AG04449 (cell line): Measurements from ENCODE around the gene AIP.
A peak's percentile ranks its signal among the peaks of the same experiment; 100 is the strongest.

Source experiments
- CTCF ChIA-PET: fragments of 350-600 bp; formaldehyde crosslinking; extraction: SDS; loops from one replicate; lab custom pipeline; 2021; ENCODE audit warnings: antibody characterized with exemption; lab: Yijun Ruan, JAX
- POLR2A ChIA-PET: fragments of 400-600, 350-600 bp; formaldehyde crosslinking; extraction: SDS; loops from one replicate; lab custom pipeline; 2020; ENCODE audit warnings: antibody characterized with exemption, inconsistent platforms; lab: Yijun Ruan, JAX
- DNase-seq: peaks from one replicate; pipeline ENCODE4 v3.0.0-alpha.2; 2010; ENCODE audit warnings: low read depth, low spot score
- H3K4me3 ChIP-seq: 2 replicates; pipeline ENCODE4 v1.5.1; 2011; ENCODE audit warnings: low read depth, mild to moderate bottlenecking, control low read depth, low read length
- TF ChIP-seq, protein P1 (sequence below): IDR thresholded peaks from one replicate; pipeline ENCODE4 v1.5.1; 2011; ENCODE audit warnings: mild to moderate bottlenecking, moderate library complexity, low read length, control low read depth, inconsistent platforms; ENCODE audit not compliant: insufficient read depth; ENCODE audit errors: missing control alignments

The AIP gene

DNA sequence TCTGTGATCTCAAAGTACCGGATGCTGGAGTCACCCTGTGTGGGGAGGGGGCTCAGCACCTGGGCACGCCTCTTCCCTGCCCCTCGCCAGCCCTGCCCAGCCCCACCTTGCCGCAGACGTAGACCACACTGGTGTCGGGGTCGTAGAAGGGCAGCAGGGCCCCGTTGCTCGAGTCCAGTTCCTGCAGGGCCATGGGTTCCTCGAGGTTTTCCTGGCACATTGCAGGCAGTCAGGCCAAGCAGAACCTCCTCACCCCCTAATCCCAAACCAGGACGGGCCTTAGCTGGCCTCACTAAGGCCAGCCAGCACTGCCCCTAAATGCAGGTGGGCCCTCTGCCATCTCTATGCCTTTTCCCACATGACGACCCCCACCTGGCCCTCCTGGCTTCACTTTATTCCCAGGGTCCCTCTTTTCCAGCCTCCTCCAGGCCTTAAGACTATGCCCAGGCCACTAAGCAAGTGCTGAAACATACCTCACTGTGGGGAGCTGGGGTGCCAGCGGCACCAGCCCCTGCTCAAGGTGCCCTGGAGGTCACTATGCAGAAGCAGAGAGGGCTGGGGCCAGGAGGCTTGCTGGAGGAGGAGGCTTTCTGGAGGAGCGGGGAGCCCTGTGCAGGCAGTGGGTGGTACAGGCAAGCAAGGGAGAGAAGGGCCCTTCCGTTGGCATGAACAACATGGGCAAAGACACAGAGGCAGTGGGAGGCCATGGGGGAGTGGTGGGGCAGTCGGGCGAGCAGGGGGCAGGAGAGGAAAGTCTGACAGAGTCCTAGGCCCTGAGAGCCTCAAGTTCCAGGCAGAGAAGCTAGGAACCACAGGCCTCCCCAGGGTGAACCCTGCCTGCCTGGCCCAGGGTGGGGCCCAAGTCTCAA lies 42.4 kb upstream of the AIP start:
- no peak overlapping the region for H3K4me3 ChIP-seq
- ChIA-PET POLR2A (no interaction called here), CTCF (no interaction called here)
- DNase-seq: no peak
- TF ChIP-seq, protein P1, sequence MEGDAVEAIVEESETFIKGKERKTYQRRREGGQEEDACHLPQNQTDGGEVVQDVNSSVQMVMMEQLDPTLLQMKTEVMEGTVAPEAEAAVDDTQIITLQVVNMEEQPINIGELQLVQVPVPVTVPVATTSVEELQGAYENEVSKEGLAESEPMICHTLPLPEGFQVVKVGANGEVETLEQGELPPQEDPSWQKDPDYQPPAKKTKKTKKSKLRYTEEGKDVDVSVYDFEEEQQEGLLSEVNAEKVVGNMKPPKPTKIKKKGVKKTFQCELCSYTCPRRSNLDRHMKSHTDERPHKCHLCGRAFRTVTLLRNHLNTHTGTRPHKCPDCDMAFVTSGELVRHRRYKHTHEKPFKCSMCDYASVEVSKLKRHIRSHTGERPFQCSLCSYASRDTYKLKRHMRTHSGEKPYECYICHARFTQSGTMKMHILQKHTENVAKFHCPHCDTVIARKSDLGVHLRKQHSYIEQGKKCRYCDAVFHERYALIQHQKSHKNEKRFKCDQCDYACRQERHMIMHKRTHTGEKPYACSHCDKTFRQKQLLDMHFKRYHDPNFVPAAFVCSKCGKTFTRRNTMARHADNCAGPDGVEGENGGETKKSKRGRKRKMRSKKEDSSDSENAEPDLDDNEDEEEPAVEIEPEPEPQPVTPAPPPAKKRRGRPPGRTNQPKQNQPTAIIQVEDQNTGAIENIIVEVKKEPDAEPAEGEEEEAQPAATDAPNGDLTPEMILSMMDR: no peak

DNA sequence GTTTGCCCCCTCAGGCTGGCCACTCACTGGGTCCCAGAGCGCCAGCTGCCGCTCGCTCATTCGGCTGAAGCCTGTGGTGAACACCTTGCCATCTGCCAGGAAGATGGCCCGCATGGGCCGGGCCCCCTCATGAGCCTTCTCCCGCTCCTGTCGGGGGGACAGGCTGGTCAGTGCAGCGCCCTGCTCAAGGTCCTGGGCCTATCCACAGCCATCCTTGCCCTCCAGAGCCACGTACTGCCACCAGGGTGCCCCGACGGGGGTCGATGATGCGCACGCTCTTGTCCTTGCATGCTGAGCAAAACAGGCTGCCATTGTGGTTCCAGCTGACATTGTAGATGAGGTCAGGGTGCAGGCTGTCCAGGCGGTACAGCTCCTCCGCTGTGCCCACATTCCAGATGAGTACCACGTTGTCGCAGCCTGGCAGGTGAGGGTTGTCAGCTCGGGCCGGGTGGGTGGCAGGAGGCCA lies 41.7 kb upstream of the AIP start:
- TF ChIP-seq, protein P1: no peak
- no peak overlapping the region for H3K4me3 ChIP-seq
- ChIA-PET CTCF (no interaction called here), POLR2A (no interaction called here)
- DNase-seq: no peak

DNA sequence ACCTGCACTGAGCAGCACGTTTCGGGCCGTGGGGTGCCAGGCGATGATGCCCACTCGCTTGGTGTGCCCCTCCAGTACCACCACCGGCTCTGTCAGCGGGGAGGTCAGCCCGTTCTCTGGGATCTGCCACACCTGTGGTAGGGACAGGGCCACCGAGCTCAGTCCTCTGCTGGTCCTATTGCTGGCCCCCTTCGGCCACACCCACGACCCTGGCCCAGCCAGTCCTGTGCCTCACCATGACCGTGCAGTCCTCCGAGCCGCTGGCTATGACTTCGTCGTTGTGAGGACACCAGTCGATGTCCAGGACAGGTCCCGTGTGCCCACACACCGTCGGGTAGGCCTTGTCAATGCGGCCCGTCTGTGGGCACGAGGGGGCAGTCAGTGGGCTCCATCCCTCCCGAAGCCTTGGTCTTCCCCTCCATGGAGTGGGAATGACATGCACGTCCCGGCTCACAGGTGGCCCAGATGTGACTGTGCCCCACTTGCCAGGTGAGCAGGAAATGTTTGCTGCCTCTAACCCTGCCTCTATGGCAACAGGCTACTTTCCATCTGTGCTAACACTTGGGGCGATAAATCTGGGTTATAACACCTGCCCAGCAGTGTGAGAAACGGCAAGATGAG lies 41.0 kb upstream of the AIP start:
- ChIA-PET CTCF (no interaction called here), POLR2A (no interaction called here)
- H3K4me3 ChIP-seq: peak overlapping the region; percentile 85
- TF ChIP-seq, protein P1: no peak
- no peak for DNase-seq

DNA sequence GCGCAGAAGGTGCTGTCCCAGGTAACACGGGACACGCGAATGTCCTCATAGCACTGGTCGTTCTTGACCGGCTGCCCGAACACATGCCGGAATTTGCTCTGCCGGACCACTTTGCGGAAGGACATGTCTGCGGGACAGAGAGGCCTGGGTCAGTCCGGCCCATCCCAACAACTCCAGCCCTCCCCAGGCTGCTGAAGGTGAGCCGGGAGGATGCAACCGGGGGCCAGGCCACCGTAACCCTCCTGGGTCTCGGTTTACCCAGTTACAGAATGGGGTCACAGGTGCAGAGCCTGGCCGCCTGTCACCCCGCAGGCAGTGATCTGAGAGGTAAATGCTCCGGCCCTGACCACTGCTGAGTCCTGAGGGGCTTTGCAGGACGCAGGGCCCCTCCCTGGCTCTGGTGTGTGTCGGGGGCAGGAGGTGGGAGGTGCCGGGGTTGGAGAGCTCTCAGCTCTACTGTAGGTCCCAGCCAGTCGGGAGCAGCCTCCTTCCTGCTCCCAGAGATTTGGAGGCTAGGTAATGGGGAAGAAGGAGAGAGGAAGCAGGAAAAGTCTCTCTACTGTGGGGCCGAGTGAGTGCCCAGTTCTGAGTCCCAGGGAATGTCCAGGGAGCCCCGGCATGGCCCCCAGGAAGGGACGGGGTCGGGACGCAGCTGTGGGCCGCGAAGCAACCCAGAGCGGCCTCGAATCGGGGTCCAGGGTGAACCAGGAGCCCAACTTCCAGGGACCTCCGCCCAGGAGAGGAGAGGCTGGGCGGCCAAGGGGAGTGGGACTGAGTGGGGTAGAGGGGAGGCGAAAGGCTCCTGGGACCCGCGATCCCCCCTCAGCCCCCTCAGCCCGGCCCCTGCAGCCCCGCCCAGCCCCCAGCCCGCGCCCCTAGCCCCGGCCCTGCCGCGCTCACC lies 40.1 kb upstream of the AIP start:
- no peak for DNase-seq

DNA sequence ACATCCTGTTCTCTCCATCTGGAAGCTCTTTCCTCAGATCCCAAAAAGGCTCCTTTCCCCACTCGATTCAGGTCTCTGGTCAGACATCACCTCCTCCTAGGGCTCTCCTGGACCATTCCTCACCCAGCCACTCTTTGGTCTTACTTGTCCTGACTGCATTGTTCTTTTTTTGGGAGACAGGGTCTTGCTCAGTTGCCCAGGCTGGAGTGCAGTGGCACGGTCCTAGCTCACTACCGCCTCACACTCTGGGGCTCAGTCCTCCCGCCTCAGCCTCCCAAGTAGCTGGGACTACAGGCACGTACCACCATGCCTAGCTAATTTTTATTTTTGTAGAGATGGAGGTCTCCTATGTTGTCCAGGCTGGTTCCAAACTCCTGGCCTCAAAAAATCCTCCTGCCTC lies 37.3 kb upstream of the AIP start:
- ChIA-PET POLR2A (no interaction called here), CTCF (no interaction called here)
- no peak for DNase-seq
- TF ChIP-seq, protein P1: no peak
- H3K4me3 ChIP-seq: no peak overlapping the region

More for the DNA sequence above, 40.1 kb upstream of the AIP start:
- TF ChIP-seq, protein P1: no peak
- ChIA-PET CTCF (no interaction called here), POLR2A (interaction anchor here (0.6 to 1.0 kb wide), 3 partner anchors 10 to 62 kb away, joined by 3 to 6 read pairs (median 5); no protein-coding TSS in a partner anchor)
- H3K4me3 ChIP-seq: peak overlapping the region; percentile 85

DNA sequence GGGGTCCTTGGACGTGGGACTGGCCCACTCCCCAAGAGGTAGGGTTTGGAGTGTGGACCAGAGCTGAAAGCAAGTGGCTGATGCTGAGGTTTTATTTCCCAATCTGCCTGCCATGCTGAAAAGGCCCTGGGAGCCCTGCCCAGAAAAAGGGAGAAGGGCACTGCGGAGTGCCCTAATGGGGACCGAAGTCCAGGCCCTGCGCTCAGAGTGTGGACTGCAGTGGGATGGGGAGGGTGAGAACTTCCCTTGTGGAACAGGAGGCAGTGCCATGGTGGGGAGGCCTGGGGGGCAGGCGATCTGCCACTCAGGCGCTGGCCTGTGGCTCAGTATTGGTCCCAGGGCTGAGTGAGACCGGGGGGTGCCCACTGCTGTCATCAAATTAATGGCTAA lies 34.6 kb upstream of the AIP start:
- TF ChIP-seq, protein P1: no peak
- H3K4me3 ChIP-seq: no peak overlapping the region
- CTCF ChIA-PET: no interaction called here
- DNase-seq: no peak
- POLR2A ChIA-PET: no interaction called here
